MM.1S (cell line): Measurements from ENCODE around the gene DRAM2.

Experiments
- CTCF ChIP-seq: fragments of 300-600 bp; sonication (generic); IDR thresholded peaks from 2 replicates; pipeline ENCODE4 v1.5.1; 2016; ENCODE audit warnings: antibody characterized with exemption, low read length, mixed read lengths
- EZH2 ChIP-seq: fragments of 300-600 bp; sonication (generic); optimal IDR thresholded peaks from 2 replicates; pipeline ENCODE3; 2017; ENCODE audit warnings: low read depth, mild to moderate bottlenecking, antibody characterized with exemption, low read length, mixed read lengths

- TF ChIP-seq CTCF: no peak
- no peak for TF ChIP-seq EZH2
Observed at GRCh38 chr1:111175349-111175748, 35.5 kb upstream of the DRAM2 start.
